Activated T-cell treated with anti-CD3 and anti-CD28 coated beads, Interleukin-2, amount 50 U/mL, for 72 hours (primary cell): ENCODE data around the gene TMPRSS11E. TPM values are rescaled to one million over a fixed set of nuclear protein-coding genes. Genes with fewer than 3 reads are reported as not detected.
"Not testable (repeated sequence)": the region's sequence is repeated elsewhere in the genome, so short reads cannot be mapped to it uniquely, and the experiment has no call there.

Experiments
- ATAC-seq, 2 donors: fragments of 150-1000 bp; cut with Tn5 transposase; replicated peaks in 1 of 2; 2 replicates each; pipeline ENCODE4 v1.10.0; 2021; ENCODE audit warnings: moderate library complexity in 2 of 2, mild to moderate bottlenecking in 1 of 2
- DNase-seq, 2 donors: peaks; one replicate each; pipeline ENCODE4 v3.0.0; 2021 to 2022; ENCODE audit warnings: mixed read lengths in 1 of 2
- H3K27ac Mint-ChIP-seq: one replicate; pipeline ENCODE4 v1.8.0; 2022; ENCODE audit warnings: mild to moderate bottlenecking, moderate library complexity, mixed read lengths
- H3K27me3 Mint-ChIP-seq: one replicate; pipeline ENCODE4 v1.8.0; 2022; ENCODE audit warnings: low read depth, mixed read lengths
- H3K36me3 Mint-ChIP-seq, 2 donors: one replicate each; pipeline ENCODE4 v1.8.0; 2022; ENCODE audit warnings: mixed read lengths in 2 of 2, mild to moderate bottlenecking in 1 of 2; ENCODE audit not compliant: insufficient read depth in 2 of 2
- H3K4me1 Mint-ChIP-seq: one replicate; pipeline ENCODE4 v1.8.0; 2022; ENCODE audit warnings: low read depth, mixed read lengths
- H3K4me3 Mint-ChIP-seq, 2 donors: one replicate each; pipeline ENCODE4 v1.8.0; 2022; ENCODE audit warnings: mild to moderate bottlenecking in 2 of 2, mixed read lengths in 2 of 2, moderate library complexity in 2 of 2
- H3K9me3 Mint-ChIP-seq, 2 donors: one replicate each; pipeline ENCODE4 v1.8.0; 2022; ENCODE audit warnings: mixed read lengths in 2 of 2
- total RNA-seq, 2 donors: library from RNA; stranded (reverse); gene quantifications; one replicate each; pipeline ENCODE4 v1.2.3, GENCODE V29; 2022

Gene TMPRSS11E
- total RNA-seq, 2 donors from 2014 or later: not detected

DNA sequence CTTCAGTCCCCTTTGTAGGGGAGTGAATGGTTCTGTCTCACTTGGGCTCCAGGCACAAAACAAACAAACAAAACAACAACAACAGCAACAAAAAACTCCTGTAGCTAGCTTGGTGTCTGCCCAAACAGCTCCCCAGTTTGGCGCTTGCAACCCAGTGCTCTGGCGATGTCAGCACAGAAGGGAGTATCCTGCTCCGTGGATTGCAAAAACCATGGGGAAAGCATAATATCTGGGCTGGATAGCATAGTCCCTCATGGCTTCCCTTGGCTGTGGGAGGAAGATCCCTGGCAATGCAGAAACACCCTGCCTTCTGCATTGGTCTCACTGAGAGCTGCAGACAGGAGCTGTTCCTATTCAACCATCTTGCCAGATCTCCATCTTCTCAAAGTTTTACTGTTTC, 89.1 kb downstream of the TMPRSS11E start:
- Mint-ChIP-seq H3K27ac (no peak overlapping the region), H3K4me3 (no peak overlapping the region), H3K4me1 (no peaks in the 10 kb centered on the region), H3K27me3 (no peaks in the 10 kb centered on the region), H3K9me3 (peaks cover 0 to 6% of the 10 kb centered on the region in 2 donors), H3K36me3 (no peaks in the 10 kb centered on the region)
- DNase-seq: no peak
- no peak for ATAC-seq

DNA sequence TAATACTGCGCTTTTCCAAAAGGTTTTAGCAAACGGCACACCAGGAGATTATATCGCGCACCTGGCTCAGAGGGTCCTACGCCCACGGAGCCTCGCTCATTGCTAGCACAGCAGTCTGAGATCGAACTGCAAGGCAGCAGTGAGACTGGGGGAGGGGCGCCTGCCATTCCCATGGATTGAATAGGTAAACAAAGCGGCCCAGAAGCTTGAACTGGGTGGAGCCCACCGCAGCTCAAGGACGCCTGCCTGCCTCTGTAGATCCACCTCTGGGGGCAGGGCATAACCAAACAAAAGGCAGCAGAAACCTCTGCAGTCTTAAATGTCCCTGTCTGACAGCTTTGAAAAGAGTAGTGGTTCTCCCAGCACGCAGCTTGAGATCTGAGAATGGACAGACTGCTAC, 95.5 kb downstream of the TMPRSS11E start:
- H3K27ac Mint-ChIP-seq, H3K4me3 Mint-ChIP-seq, DNase-seq, H3K36me3 Mint-ChIP-seq, H3K4me1 Mint-ChIP-seq, ATAC-seq, H3K9me3 Mint-ChIP-seq, H3K27me3 Mint-ChIP-seq: not testable (repeated sequence)

Other genes starting within 250 kb of the TMPRSS11E start
- not detected for gene TMPRSS11B, start 201.8 kb upstream of the TMPRSS11E start, total RNA-seq
- 100 to 1,000 TPM in 1 of 2 donors, 10 to 100 TPM in 1; 92.2 to 105 TPM for gene YTHDC1, start 97.4 kb upstream of the TMPRSS11E start, total RNA-seq
- gene UGT2B17, start 128.9 kb downstream of the TMPRSS11E start, total RNA-seq: not detected
- gene UGT2B15, start 223.2 kb downstream of the TMPRSS11E start, total RNA-seq: not detected